HG03064 (cell line): ENCODE measurements around the gene TBCA.

Experiments
- ATAC-seq: cut with Tn5 transposase; IDR thresholded peaks from one replicate; pipeline ENCODE4 v1.9.1; 2021; ENCODE audit warnings: low read depth; ENCODE audit not compliant: unreplicated experiment

Gene TBCA

GRCh38 chr5:77645158-77645994, 130.8 kb downstream of the TBCA start:
- peak; percentile 67 for ATAC-seq

DNA sequence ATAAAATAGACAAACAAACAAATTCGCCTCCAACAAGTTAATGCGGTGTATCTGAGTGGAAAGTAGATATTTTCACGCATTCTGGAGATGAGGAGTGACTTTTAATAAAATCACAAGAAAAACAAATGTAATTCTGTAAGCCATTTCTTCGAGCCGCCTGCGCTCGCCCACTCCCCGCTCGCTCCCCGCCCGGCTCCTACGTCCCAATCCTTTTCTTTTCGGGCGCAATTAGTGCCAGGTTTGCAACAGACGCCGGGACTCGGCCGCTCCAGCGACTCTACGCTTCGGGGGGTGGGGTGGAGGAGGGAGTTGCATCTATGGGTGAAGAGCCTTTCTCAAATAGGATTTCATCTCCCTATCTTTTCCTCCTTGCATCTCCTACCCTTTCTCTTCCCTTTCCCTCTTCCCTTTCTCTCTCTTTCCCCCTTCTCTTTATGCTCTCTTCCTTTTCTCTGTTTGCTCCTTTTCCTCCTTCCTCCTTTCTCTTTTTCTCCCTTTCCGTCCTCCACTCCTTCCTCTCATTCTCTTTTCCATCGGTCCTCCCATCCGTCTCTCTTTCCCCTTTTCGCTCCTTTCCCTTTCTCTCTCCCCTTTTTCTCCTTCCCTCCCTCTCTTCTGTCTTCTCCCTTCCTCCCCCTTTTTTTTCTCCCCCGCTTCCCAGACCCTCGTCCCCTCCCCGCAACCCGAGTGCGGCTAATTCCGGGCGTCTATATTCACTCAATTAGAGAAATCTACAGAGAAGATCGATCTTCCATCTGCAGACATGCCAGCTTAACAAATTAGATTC, 131.6 kb downstream of the TBCA start:
- ATAC-seq: no peak

DNA sequence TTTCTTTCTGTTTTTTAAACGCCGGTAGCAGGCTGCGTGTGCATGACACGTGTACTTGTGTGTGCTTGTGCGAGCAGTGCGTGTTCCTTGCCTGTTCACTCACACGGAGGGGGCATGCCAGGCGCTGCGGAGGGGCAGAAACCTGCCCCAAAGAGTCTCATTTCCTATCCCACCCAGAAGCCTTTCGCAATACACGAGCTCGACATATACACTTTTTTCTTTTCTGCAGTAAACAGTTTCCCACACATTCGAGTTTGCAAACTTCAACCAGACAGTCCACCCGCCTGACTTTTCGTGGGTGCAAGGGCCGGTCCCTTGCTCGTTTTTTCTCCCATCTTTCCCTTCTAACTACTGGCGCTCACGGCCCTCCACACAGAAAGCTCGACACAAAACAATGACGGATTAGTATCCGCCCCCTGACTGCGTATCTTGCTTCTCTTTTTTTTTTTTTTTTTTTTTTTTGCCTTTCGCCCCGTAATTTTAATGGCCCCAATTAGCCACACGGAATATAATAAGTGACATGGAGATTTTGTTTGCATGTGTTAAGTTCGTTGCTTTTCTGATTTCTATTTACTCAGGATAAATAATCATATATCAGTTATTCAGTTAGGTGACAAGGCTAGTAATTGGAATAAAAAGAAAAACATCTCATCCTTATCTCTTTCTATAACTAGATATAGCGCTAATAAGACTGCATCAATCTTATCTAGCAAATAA, 132.3 kb downstream of the TBCA start:
- no peak for ATAC-seq

- ATAC-seq: no peak
These were observed 133.1 kb downstream of the TBCA start for GRCh38 chr5:77642738-77643653.

GRCh38 chr5:77641963-77642737, 134.0 kb downstream of the TBCA start:
- no peak for ATAC-seq

DNA sequence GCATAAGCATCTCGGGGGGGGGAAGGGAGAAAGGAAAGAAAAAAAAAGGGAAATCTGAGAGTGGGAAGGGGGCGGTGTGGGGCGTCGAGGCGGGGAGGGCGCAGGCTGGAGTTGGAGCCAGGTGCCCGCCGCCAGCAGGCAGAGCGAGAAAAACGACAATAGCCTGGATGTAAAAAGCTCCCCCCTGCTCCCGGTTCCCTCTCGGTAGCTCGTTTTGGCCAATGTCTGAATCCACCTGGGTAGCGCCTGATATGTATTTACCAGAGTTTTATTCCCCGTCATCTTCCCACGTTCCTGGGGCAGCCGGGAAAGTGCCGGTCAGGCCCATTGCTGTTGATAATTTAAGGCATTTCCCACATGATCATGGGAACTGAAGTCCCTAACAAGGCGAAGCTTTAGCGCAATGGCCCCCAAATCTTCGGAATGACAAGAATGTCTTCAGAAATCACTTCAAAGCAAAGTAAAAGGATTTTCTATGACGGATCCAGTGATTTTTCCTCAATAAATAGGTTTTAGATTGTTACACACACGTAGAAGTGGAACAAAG, 134.7 kb downstream of the TBCA start:
- no peak for ATAC-seq
